Activated CD4-positive, alpha-beta T cell treated with anti-CD3 and anti-CD28 coated beads, Interleukin-2, amount 10 ng/mL, durations not matched to agents 7 days and 5 days (primary cell): ENCODE measurements around the gene RGS3. TPM values are rescaled to one million over a fixed set of nuclear protein-coding genes. Genes with fewer than 3 reads are reported as not detected.
"Not testable (repeated sequence)": the region's sequence is repeated elsewhere in the genome, so short reads cannot be mapped to it uniquely, and the experiment has no call there.

ENCODE experiments used
- CTCF ChIA-PET: fragments of 350-600 bp; sonication (Branson Sonifier 250); formaldehyde crosslinking; loops from one replicate; lab custom pipeline; 2021; ENCODE audit warnings: antibody characterized with exemption; lab: Charles Lee
- POLR2A ChIA-PET: fragments of 350-600 bp; sonication (Branson Sonifier 250); formaldehyde crosslinking; loops from one replicate; lab custom pipeline; 2021; ENCODE audit warnings: antibody characterized with exemption; lab: Charles Lee
- DNase-seq: peaks from one replicate; pipeline ENCODE4 v3.0.0-alpha.2; 2020
- H3K27ac Mint-ChIP-seq: one replicate; pipeline ENCODE4 v1.8.0; 2021; ENCODE audit warnings: mild to moderate bottlenecking, moderate library complexity, mixed read lengths
- H3K27me3 Mint-ChIP-seq: one replicate; pipeline ENCODE4 v1.8.0; 2021; ENCODE audit warnings: mixed read lengths
- H3K36me3 Mint-ChIP-seq: one replicate; pipeline ENCODE4 v1.8.0; 2021; ENCODE audit warnings: low read depth, mixed read lengths
- H3K4me1 Mint-ChIP-seq: one replicate; pipeline ENCODE4 v1.8.0; 2021; ENCODE audit warnings: mixed read lengths
- H3K4me3 Mint-ChIP-seq: one replicate; pipeline ENCODE4 v1.8.0; 2021; ENCODE audit warnings: mild to moderate bottlenecking, moderate library complexity, mixed read lengths
- H3K9me3 Mint-ChIP-seq: one replicate; pipeline ENCODE4 v1.8.0; 2021; ENCODE audit warnings: mixed read lengths
- total RNA-seq, 2 experiments: library from RNA; stranded (reverse); gene quantifications; one replicate each; pipeline ENCODE4 v1.2.3, GENCODE V29; 2021

RGS3 gene
- total RNA-seq, 2 experiments from 2014 or later = 41.5 to 41.6 TPM

DNA sequence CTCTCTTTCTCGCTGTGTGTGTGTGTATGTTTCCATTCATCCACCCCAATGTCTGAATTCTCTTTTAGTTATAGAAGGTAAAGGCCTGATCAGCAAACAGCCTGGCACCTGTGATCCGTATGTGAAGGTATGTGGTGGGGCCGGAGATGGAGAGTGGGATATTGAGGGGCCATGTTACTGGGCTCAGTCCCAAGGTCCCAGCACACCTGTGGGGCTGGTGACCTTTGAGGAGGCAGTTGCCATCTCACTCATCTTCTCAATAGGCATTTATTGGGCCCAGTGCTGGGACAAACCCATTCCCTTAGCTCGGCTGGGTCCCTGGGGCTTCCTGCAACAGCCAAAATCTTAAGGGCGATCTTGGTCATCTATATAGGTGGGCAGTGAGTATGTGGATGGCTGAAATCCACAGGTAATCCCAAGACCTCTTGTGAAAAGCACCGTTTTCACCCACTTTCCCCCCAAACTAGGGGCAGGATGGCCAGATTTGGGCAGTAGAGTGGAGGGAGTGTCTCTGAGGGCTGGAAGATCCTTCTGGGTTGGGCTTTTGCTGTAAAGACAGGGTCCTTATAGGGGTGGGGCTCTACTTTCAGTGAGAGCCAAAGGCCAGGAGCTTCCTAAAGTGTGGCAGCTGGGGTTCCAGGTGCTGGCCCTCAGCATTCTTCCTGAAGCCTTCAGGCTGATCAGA, 19.6 kb downstream of the RGS3 start:
- Mint-ChIP-seq H3K9me3 (no peaks in the 10 kb centered on the region), H3K4me1 (peaks cover 19% of the 10 kb centered on the region), H3K27me3 (peaks cover 2% of the 10 kb centered on the region), H3K4me3 (no peak overlapping the region), H3K36me3 (no peaks in the 10 kb centered on the region), H3K27ac (no peak overlapping the region)
- ChIA-PET POLR2A (no interaction called here), CTCF (interaction anchor here (0.7 to 1.3 kb wide), 2 partner anchors 36 to 83 kb away, joined by 3 read pairs; no protein-coding TSS in a partner anchor)
- no peak for DNase-seq

DNA sequence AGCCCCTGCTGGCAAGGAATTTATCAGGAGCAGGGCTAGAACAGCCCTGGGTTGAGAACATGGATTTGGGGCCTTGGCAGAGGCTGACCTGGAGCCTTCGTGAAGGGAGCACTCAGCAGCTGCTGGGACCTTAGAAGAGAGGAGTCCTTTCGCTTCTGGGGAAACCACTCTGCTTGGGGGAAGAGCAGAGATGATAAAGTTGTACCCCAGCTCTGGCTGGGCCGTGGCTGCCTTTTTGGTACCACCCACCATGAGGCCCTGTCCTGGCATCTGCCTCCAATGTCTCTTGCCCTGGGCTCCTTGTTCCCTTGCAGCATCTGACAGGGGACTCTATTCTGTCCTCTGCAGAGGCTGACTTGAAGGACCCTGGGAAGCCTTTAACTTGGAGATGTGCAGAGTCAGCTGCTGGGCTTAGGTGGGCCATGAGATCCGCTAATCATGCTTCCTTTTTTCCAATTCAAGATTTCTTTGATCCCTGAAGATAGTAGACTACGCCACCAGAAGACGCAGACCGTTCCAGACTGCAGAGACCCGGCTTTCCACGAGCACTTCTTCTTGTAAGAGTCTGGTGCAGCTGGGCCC, 20.2 kb downstream of the RGS3 start:
- DNase-seq = no peak
- H3K4me1 Mint-ChIP-seq = peaks cover 16% of the 10 kb centered on the region
- CTCF ChIA-PET = interaction anchor here (0.7 to 1.3 kb wide), 3 partner anchors 23 to 82 kb away, joined by 3 read pairs; no protein-coding TSS in a partner anchor
- no peaks in the 10 kb centered on the region for H3K9me3 Mint-ChIP-seq
- no peak overlapping the region for H3K27ac Mint-ChIP-seq
- H3K27me3 Mint-ChIP-seq = no peaks in the 10 kb centered on the region
- POLR2A ChIA-PET = no interaction called here
- H3K4me3 Mint-ChIP-seq = no peak overlapping the region
- no peaks in the 10 kb centered on the region for H3K36me3 Mint-ChIP-seq

DNA sequence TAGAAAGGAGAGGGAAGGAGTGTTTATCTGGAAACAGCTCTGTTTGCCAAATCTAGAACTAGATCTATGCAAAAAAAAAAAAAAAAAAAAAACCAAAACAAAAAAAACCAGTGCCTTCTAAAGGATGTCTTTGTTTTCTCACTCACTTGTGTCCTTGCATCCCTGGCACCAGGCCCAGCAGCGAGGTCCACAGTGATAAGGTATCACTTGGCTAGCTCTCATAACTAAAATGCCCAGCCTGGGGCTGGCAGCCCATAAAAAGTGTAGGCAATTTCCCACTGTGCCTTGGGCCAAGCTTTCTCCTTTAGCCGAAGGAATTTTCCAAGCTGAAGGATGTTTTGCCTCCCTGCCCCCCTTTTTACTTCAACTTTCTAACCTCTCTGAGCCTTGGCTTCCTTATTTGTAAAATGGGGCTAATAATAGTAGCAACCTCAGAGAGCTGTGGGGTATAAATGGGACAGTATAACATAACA, 20.8 kb downstream of the RGS3 start:
- H3K27me3 Mint-ChIP-seq = no peaks in the 10 kb centered on the region
- H3K9me3 Mint-ChIP-seq = no peaks in the 10 kb centered on the region
- H3K4me3 Mint-ChIP-seq = no peak overlapping the region
- no peaks in the 10 kb centered on the region for H3K36me3 Mint-ChIP-seq
- ChIA-PET POLR2A (no interaction called here), CTCF (interaction anchor here (1.1 kb wide), 1 partner anchor 22 kb away, joined by 3 read pairs; no protein-coding TSS in a partner anchor)
- peaks cover 11% of the 10 kb centered on the region for H3K4me1 Mint-ChIP-seq
- DNase-seq = no peak
- H3K27ac Mint-ChIP-seq = no peak overlapping the region

DNA sequence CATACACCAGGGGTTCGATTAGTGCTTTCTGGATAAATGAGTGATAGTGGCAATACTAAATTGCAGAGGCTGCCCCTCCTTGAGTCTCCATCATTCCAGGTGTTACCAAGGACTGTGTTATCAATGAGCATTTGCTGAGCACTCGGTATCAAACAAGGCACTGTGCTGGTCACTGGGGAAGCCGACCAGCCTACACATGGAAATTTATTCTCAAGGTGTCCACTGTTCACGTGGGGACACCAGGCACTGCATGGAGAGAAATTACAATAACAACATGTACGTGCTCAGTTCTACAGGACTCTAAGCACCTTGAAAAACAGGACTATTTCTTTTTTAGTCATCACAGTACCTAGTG, 22.2 kb downstream of the RGS3 start:
- Mint-ChIP-seq H3K27me3 (no peaks in the 10 kb centered on the region), H3K36me3 (no peaks in the 10 kb centered on the region), H3K9me3 (no peaks in the 10 kb centered on the region), H3K27ac (no peak overlapping the region), H3K4me3 (no peak overlapping the region), H3K4me1 (peaks cover 3% of the 10 kb centered on the region)
- ChIA-PET POLR2A (no interaction called here), CTCF (no interaction called here)
- DNase-seq = no peak

DNA sequence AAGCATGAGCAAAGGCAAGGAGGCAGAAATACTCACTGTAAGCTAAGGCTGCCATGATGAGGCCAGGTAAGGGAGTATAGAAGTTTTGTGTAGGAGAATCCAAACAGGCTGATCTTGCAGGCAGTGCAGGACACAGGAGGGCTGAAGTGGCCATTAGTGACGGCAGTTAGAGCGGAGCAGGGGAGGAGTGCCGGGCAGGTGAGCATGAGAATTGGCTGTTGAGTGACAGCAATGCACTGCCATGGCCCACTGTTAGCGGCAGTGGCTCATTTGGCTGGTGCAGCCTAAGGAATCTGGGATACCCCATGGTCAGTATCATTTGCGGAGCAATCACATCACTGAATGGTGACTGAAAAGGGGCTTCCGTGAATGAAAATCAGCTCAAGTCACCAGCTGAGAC, 22.8 kb downstream of the RGS3 start:
- no peak for DNase-seq
- no peak overlapping the region for H3K4me3 Mint-ChIP-seq
- POLR2A ChIA-PET = no interaction called here

DNA sequence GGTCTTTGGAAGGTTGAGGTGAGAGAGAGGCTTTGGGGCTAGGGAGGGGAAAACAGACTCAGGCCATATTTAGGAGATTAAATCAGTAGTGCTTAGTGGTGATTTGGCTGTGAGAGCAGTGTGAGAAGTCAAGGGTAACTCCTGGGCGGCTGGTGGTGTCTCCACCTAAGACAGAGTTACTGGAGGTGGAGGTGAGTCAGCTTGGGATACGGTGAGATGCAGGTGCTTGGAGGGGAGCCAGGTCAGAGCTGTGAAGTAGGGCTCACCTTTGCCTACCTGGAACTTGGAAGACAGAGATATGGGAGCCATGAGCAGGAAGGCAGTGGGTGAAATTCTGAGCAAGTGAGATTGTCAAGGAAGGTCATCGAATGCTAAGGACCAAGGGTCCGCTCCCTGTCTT, 24.5 kb downstream of the RGS3 start:
- H3K9me3 Mint-ChIP-seq = no peaks in the 10 kb centered on the region
- no peak for DNase-seq
- H3K4me1 Mint-ChIP-seq = no peaks in the 10 kb centered on the region
- POLR2A ChIA-PET = no interaction called here
- CTCF ChIA-PET = interaction anchor here (1.8 kb wide), 1 partner anchor 91 kb away, joined by 6 read pairs; no protein-coding TSS in a partner anchor
- no peaks in the 10 kb centered on the region for H3K36me3 Mint-ChIP-seq
- H3K4me3 Mint-ChIP-seq = no peak overlapping the region
- H3K27me3 Mint-ChIP-seq = peaks cover 3% of the 10 kb centered on the region
- H3K27ac Mint-ChIP-seq = no peak overlapping the region

More for the DNA sequence above, 22.8 kb downstream of the RGS3 start:
- no peaks in the 10 kb centered on the region for H3K9me3 Mint-ChIP-seq
- CTCF ChIA-PET = interaction anchor here (1.8 kb wide), 1 partner anchor 93 kb away, joined by 6 read pairs; no protein-coding TSS in a partner anchor
- no peak overlapping the region for H3K27ac Mint-ChIP-seq
- no peaks in the 10 kb centered on the region for H3K27me3 Mint-ChIP-seq
- no peaks in the 10 kb centered on the region for H3K36me3 Mint-ChIP-seq
- H3K4me1 Mint-ChIP-seq = no peaks in the 10 kb centered on the region

DNA sequence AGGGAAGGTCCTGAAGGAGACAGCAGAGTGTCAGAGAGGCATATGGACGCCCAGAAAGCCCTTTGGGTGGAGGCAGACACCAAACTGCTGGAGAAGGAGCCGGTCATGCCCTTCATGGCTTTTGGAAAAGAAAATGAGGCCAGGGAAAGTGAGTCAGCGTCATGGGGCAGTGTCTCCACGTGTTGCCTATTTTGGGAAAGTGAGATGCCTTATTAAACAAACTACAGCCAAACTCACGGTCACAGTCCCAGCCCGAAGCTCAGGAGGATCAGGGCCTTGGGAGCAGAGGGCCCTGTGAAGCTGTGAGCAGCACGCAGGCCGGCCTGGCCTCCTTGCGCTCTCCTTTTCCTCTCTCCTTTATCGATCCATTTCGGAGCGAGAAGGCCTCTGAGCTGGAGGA, 25.0 kb downstream of the RGS3 start:
- H3K36me3 Mint-ChIP-seq = no peaks in the 10 kb centered on the region
- peaks cover 3% of the 10 kb centered on the region for H3K27me3 Mint-ChIP-seq
- DNase-seq = no peak
- no peaks in the 10 kb centered on the region for H3K4me1 Mint-ChIP-seq
- no peak overlapping the region for H3K27ac Mint-ChIP-seq
- no peak overlapping the region for H3K4me3 Mint-ChIP-seq
- ChIA-PET POLR2A (no interaction called here), CTCF (interaction anchor here (1.8 kb wide), 1 partner anchor 90 kb away, joined by 5 read pairs; no protein-coding TSS in a partner anchor)
- no peaks in the 10 kb centered on the region for H3K9me3 Mint-ChIP-seq

DNA sequence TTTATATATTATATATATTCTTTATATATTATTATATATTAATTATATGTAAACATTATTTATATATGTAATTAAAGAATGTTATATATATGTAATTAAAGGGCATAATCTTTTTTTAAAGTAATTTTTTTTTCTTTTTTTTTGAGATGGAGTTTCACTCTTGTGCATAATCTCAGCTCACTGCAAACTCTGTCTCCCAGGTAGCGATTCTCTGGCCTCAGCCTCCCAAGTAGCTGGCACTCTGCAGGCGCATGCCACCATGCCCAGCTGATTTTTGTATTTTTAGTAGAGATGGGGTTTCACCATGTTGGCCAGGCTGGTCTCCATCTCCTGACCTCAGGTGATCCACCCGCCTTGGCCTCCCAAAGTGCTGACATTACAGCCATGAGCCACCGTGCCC, 27.6 kb downstream of the RGS3 start:
- DNase-seq, H3K4me3 Mint-ChIP-seq, H3K4me1 Mint-ChIP-seq, POLR2A ChIA-PET, H3K27ac Mint-ChIP-seq, H3K36me3 Mint-ChIP-seq, H3K9me3 Mint-ChIP-seq, H3K27me3 Mint-ChIP-seq: not testable (repeated sequence)
- CTCF ChIA-PET = interaction anchor here (0.7 to 1.0 kb wide), 2 partner anchors 26 to 43 kb away, joined by 3 to 5 read pairs; no protein-coding TSS in a partner anchor

DNA sequence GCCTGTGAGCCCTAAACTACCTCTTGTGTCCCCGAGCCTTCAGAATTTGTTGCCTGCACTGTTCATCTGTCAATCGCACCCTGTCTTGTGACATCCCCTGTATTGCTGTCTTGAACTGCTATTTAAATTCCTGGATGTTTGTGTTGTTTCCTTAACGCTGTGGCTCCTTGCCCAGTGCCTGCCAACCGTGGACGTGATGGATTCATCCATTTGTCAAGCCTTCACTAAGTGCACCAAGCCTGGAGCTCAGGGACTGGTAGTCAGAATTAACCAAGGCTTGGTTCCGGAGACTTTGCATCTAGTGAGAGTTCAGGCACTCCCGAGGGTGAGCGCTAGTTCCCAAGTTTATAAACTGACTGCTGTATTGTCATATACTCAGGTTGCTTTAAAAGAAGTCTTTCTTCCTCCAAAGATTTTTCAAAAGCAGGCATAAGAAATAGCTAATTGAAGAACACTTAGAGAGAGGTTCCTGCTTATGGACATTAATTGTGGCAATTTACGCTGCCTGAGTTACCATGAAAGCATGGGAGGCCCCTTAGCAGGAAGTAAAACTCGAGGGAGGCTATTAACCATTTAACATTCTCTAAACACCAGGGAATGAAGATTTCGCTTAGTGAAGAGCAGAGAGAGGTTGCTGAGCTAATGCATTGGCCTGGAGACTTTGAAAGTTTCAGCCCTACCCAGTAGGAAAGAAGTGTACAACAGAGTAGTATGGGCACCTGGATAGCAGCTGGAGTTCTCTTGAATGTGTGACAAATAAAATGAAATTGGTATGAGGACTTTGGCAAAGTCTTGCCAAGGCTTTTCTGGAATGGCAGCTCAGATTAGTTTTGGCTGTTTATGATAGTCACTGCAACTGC, 29.0 kb downstream of the RGS3 start:
- Mint-ChIP-seq H3K9me3 (no peaks in the 10 kb centered on the region), H3K27ac (no peak overlapping the region), H3K36me3 (no peaks in the 10 kb centered on the region), H3K4me1 (no peaks in the 10 kb centered on the region), H3K4me3 (no peak overlapping the region), H3K27me3 (peaks cover 3% of the 10 kb centered on the region)
- no peak for DNase-seq
- CTCF ChIA-PET = interaction anchor here (0.6 to 2.1 kb wide), 8 partner anchors 11 to 1178 kb away, joined by 3 to 6 read pairs (median 4); no protein-coding TSS in a partner anchor
- POLR2A ChIA-PET = no interaction called here

DNA sequence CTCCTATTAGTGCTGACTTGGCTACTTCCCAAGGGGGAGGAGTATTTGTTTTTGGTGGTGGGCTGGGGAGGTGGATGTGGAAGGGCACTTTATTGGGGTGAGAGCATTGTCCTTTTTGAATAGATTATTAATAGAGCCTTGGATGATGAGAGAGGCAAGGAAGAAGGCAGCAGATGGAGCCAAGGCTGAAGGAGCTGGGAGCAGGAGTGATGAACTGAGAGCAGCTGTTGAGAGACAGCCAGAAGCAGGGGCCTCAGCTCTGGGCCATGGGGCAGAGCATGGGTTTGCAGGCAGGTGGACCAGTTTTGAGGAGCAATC, 29.6 kb downstream of the RGS3 start:
- Mint-ChIP-seq H3K9me3 (no peaks in the 10 kb centered on the region), H3K27ac (no peak overlapping the region), H3K27me3 (peaks cover 3% of the 10 kb centered on the region), H3K4me3 (no peak overlapping the region), H3K36me3 (no peaks in the 10 kb centered on the region), H3K4me1 (no peaks in the 10 kb centered on the region)
- ChIA-PET POLR2A (no interaction called here), CTCF (interaction anchor here (0.6 to 3.0 kb wide), 8 partner anchors 10 to 1178 kb away, joined by 3 to 8 read pairs (median 4); no protein-coding TSS in a partner anchor)
- no peak for DNase-seq

DNA sequence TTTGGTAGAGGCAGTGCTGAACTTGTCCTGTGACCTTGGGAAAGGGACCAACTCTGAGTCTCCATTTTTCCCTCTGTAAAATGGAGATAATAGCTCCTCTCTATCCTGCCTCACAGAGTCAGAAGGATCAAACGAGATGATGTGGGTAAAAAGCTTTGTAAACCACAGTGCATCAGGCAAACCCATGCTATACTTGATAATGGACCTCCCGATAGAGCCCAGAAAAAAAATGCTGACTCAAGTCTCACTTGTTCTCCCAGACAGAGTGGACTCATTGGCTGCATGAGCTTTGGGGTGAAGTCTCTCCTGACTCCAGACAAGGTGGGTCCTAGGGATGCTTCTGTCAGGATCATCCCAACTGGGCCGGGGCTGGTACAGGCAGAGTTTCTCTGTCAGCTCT, 32.0 kb downstream of the RGS3 start:
- H3K27me3 Mint-ChIP-seq = peaks cover 3% of the 10 kb centered on the region
- H3K4me1 Mint-ChIP-seq = peaks cover 9% of the 10 kb centered on the region
- POLR2A ChIA-PET = no interaction called here
- no peak for DNase-seq
- H3K9me3 Mint-ChIP-seq = no peaks in the 10 kb centered on the region
- no peaks in the 10 kb centered on the region for H3K36me3 Mint-ChIP-seq
- H3K27ac Mint-ChIP-seq = no peak overlapping the region
- CTCF ChIA-PET = interaction anchor here (0.6 to 3.0 kb wide), 6 partner anchors 8 to 199 kb away, joined by 3 to 8 read pairs (median 6); no protein-coding TSS in a partner anchor
- no peak overlapping the region for H3K4me3 Mint-ChIP-seq

DNA sequence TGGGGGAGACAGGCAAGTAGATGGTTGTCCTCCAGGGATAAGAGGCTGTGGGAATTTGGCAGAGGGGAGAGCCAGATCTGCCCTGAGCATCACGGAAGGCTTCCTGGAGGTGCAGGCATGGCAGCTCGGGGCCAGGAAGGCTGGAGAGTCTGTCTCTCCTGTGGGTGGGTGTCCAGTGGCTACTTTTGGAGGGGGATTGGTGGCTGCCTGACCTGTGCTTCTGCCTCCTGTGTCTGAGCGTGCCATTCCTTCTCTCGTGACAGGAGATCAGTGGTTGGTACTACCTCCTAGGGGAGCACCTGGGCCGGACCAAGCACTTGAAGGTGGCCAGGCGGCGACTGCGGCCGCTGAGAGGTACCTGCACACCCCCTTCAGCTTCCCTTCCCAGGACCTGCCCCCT, 33.5 kb downstream of the RGS3 start:
- Mint-ChIP-seq H3K9me3 (no peaks in the 10 kb centered on the region), H3K4me3 (no peak overlapping the region), H3K4me1 (peaks cover 9% of the 10 kb centered on the region), H3K36me3 (no peaks in the 10 kb centered on the region), H3K27ac (no peak overlapping the region), H3K27me3 (peaks cover 3% of the 10 kb centered on the region)
- DNase-seq = no peak
- CTCF ChIA-PET = no interaction called here
- POLR2A ChIA-PET = no interaction called here
